HUDEP-2 (cell line): ENCODE data around the gene KLB.
"Not testable (repeated sequence)": the region's sequence is repeated elsewhere in the genome, so short reads cannot be mapped to it uniquely, and the experiment has no call there.

ENCODE experiments used
- DNase-seq, 76 experiments: peaks; one replicate each; lab custom pipeline; 2025; ENCODE audit not compliant: unreplicated experiment in 76 of 76; lab: John Stamatoyannopoulos, UW

Gene KLB

GRCh38 chr4:39425297-39425696 lies 18.6 kb downstream of the KLB start:
- DNase-seq, result not testable (repeated sequence)

DNA sequence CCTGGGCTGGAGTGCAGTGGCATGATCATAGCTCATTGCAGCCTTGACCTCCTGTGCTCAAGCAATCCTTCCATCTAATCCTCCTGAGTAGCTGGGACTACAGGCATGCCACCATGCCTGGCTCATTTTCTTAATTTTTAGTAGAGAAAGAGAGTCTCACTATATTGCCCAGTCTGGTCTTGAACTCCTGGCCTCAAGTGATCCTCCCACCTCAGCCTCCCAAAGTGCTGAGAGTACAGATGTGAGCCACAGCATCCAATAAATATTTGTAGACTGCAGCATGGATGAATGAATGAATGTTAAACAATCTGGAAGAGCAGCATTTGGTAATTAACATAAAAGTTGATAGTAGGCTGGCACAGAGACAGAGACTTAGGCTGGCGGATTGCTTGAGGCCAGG lies 20.0 kb downstream of the KLB start:
- no peak for DNase-seq

- no peak for DNase-seq
Observed at GRCh38 chr4:39427520-39428114, 20.9 kb downstream of the KLB start.

GRCh38 chr4:39429476-39430334 lies 23.0 kb downstream of the KLB start:
- no peak for DNase-seq

GRCh38 chr4:39433878-39434492 lies 27.3 kb downstream of the KLB start:
- DNase-seq, result no peak

- DNase-seq, result no peak
Observed at GRCh38 chr4:39435659-39436563, 29.2 kb downstream of the KLB start.

- no peak for DNase-seq
Observed at GRCh38 chr4:39441593-39441992, 34.9 kb downstream of the KLB start.

- DNase-seq, result no peak
Observed at GRCh38 chr4:39442998-39443397, 36.3 kb downstream of the KLB start.

GRCh38 chr4:39446483-39446841 lies 39.7 kb downstream of the KLB start:
- no peak for DNase-seq

GRCh38 chr4:39446842-39447573 lies 40.3 kb downstream of the KLB start:
- peak in 1 of 76 experiments; percentile 1 for DNase-seq

- no peak for DNase-seq
Observed at GRCh38 chr4:39450618-39451017, 43.9 kb downstream of the KLB start.

GRCh38 chr4:39451423-39452023 lies 44.8 kb downstream of the KLB start:
- DNase-seq, result no peak

GRCh38 chr4:39452153-39452859 lies 45.6 kb downstream of the KLB start:
- no peak for DNase-seq

DNA sequence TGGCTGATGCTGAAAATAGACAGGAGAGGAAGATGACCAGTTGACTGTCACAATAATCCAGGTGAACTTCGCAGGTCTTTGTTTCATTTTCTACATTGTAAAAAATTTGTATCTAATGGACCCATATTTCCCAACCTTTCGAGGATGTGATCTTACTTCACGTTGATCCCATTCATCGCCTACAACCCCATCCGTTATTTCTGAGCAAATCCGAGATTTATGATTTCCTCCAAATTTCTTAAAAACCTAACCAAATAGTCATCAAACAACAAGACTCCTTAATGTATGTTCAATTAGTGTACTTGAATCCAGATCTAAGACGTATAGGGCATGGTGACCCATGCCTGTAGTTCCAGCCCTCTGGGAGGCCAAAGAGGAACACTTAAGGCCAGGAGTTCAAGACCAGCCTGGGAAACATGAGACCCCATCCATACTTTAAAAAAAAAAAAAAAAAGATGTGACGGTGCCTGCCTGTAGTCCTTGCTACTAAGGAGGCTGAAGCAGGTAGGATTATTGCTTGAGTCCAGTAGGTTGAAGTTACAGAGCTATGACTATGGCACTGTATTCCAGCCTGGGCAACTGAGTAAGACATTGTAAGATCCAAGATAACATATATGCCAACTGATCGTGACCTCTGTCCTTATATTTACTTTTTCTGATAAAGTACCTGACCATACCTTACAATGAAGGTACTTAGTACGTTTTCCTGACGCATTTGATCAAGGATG lies 46.3 kb downstream of the KLB start:
- no peak for DNase-seq

GRCh38 chr4:39453738-39454137 lies 47.0 kb downstream of the KLB start:
- no peak for DNase-seq

DNA sequence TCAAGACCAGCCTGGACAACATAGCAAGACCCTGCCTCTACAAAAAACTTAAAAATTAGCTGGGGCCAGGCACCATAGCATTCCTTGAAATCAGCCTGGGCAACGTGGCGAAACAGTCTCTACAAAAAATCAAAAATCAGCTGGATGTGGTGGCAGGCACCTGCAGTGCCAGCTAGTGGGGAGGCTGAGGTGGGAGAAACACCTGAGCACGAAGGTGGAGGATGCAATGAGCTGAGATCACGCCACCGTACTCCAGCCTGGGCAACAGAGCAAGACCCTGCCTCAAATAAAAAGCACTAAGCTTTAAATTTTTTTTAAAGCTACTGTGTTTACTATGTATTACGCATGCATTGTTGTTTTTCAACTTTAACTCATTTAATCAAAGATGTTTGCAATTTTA lies 48.8 kb downstream of the KLB start:
- no peak for DNase-seq

DNA sequence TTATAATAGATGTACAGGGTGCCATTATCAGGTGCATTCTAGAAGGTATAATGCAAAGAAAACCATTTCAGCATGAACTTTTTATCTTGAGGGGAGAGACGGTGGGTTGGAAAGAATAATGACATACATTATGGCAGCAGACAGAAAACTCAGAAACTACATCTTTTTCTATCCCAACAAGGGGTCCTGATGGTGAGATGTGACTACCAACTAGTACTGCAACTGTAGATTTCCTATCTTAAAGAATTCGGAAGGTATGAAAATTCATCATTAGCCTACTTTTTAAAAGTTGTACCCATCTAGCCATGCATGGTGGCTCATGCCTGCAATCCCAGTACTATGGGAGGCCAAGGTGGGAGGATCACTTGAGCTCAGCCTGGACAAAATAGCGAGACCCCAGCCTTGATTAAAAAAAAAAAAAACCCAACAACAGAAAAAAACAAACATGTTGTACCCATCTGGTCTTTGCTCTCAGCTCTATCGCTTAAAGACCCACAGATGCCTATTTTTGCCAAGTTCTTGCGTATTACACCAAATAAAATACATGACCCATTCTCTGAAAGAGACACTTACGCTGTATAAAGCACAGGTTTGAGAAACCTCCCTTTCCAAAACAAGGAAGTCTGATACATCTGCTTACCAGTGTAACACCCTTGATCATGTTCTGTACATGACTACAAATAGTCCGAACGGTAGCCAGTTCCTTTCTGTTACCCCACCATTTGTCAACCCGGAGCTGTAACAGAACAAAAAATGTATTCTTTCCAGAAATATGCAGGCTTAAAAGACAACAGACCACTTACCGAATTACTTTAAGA lies 50.4 kb downstream of the KLB start:
- DNase-seq, result no peak

GRCh38 chr4:39458161-39458504 lies 51.4 kb downstream of the KLB start:
- not testable (repeated sequence) for DNase-seq
